Measurements from ENCODE around the gene SPOCK3.

GRCh38 chr4:166737430-166737829 is 496.9 kb downstream of the SPOCK3 start:
- no peak for TF ChIP-seq CTCF (IDR thresholded peaks at IDR 0.05)
- no peak for TF ChIP-seq POLR2A (IDR thresholded peaks at IDR 0.05)

Measured in right lobe of liver (tissue), 4 donors.